HS-5 (cell line): ENCODE data around the gene IKZF2.

Experiments used
- DNase-seq: peaks from one replicate; pipeline ENCODE4 v3.0.0-alpha.2; 2012; ENCODE audit warnings: low read depth

IKZF2 gene

GRCh38 chr2:213101109-213101508 is 50.3 kb downstream of the IKZF2 start:
- no peak for DNase-seq

- DNase-seq = no peak
Observed at GRCh38 chr2:213098612-213099011, 52.8 kb downstream of the IKZF2 start.

GRCh38 chr2:213091765-213092164 is 59.6 kb downstream of the IKZF2 start:
- no peak for DNase-seq

GRCh38 chr2:213090772-213091171 is 60.6 kb downstream of the IKZF2 start:
- no peak for DNase-seq

- DNase-seq = peak; percentile 9
Observed at GRCh38 chr2:213089438-213089837, 62.0 kb downstream of the IKZF2 start.

- no peak for DNase-seq
Observed at GRCh38 chr2:213087040-213087439, 64.4 kb downstream of the IKZF2 start.

GRCh38 chr2:213086571-213086970 is 64.8 kb downstream of the IKZF2 start:
- no peak for DNase-seq

- DNase-seq = no peak
Observed at GRCh38 chr2:213086050-213086449, 65.4 kb downstream of the IKZF2 start.

GRCh38 chr2:213085538-213085937 is 65.9 kb downstream of the IKZF2 start:
- no peak for DNase-seq

GRCh38 chr2:213084261-213084660 is 67.2 kb downstream of the IKZF2 start:
- no peak for DNase-seq

- no peak for DNase-seq
Observed at GRCh38 chr2:213080969-213081617, 70.3 kb downstream of the IKZF2 start.

- no peak for DNase-seq
Observed at GRCh38 chr2:213079756-213080155, 71.7 kb downstream of the IKZF2 start.

GRCh38 chr2:213078686-213079085 is 72.7 kb downstream of the IKZF2 start:
- DNase-seq = no peak

- no peak for DNase-seq
Observed at GRCh38 chr2:213069531-213069930, 81.9 kb downstream of the IKZF2 start.

- DNase-seq = no peak
Observed at GRCh38 chr2:213068676-213069359, 82.6 kb downstream of the IKZF2 start.

- DNase-seq = peak; percentile 10
Observed at GRCh38 chr2:213067888-213068287, 83.5 kb downstream of the IKZF2 start.

GRCh38 chr2:213066443-213066743 is 85.0 kb downstream of the IKZF2 start:
- no peak for DNase-seq

GRCh38 chr2:213065583-213066442 is 85.6 kb downstream of the IKZF2 start:
- DNase-seq = no peak

GRCh38 chr2:213064099-213064498 is 87.3 kb downstream of the IKZF2 start:
- no peak for DNase-seq

GRCh38 chr2:213057977-213058376 is 93.4 kb downstream of the IKZF2 start:
- no peak for DNase-seq

- DNase-seq = no peak
Observed at GRCh38 chr2:213046431-213046830, 105.0 kb downstream of the IKZF2 start.

GRCh38 chr2:213043566-213043965 is 107.8 kb downstream of the IKZF2 start:
- no peak for DNase-seq

- no peak for DNase-seq
Observed at GRCh38 chr2:213042262-213042661, 109.2 kb downstream of the IKZF2 start.
